HCT116 (cell line): ENCODE data around the gene PDPK1.

Experiments
- EGR1 ChIP-seq: IDR thresholded peaks from 2 replicates; pipeline ENCODE4 v1.6.1; 2012; ENCODE audit warnings: low read depth
- EZH2 ChIP-seq: fragments of 200-600 bp; sonication (generic); IDR thresholded peaks from 2 replicates; pipeline ENCODE4 v1.6.1; 2017; ENCODE audit warnings: antibody characterized with exemption, mixed run types
- EZH2phosphoT487 ChIP-seq: fragments of 200-600 bp; IDR thresholded peaks from 2 replicates; pipeline ENCODE4 v1.6.1; 2018; ENCODE audit warnings: antibody characterized with exemption, borderline replicate concordance
- JUND ChIP-seq: IDR thresholded peaks from 2 replicates; pipeline ENCODE4 v1.6.1; 2012
- POLR2A ChIP-seq: IDR thresholded peaks from 2 replicates; pipeline ENCODE4 v1.7.0; 2011; ENCODE audit warnings: borderline replicate concordance; ENCODE audit not compliant: insufficient read depth, insufficient read length; ENCODE audit errors: extremely low read depth
- POLR2AphosphoS5 ChIP-seq: IDR thresholded peaks from 2 replicates; pipeline ENCODE4 v1.6.1; 2011; ENCODE audit warnings: mild to moderate bottlenecking, low read depth, low read length, moderate library complexity
- RAD21 ChIP-seq: IDR thresholded peaks from 2 replicates; pipeline ENCODE4 v1.6.1; 2012; ENCODE audit warnings: low read depth, mild to moderate bottlenecking
- TF ChIP-seq, protein P1 (sequence below): IDR thresholded peaks from 2 replicates; pipeline ENCODE4 v1.6.1; 2012; ENCODE audit warnings: low read depth
- TF ChIP-seq, protein P2 (sequence below), 3 experiments: fragments of 200-600 bp in 1 of 3; sonication (generic) in 1 of 3; IDR thresholded peaks in 2 of 3; conservative IDR thresholded peaks in 1 of 3; 2 replicates each; pipeline ENCODE4 v1.5.1; 2012 to 2017; ENCODE audit warnings: low read depth in 2 of 3, low read length in 2 of 3, antibody characterized with exemption in 1 of 3, borderline replicate concordance in 1 of 3, control low read depth in 1 of 3, mild to moderate bottlenecking in 1 of 3, mixed read lengths in 1 of 3, mixed run types in 1 of 3, moderate library complexity in 1 of 3; ENCODE audit not compliant: insufficient read depth in 1 of 3
- TF ChIP-seq, protein P3 (sequence below): IDR thresholded peaks from 2 replicates; pipeline ENCODE4 v1.6.1; 2012
- TF ChIP-seq, protein P4 (sequence below): IDR thresholded peaks from 2 replicates; pipeline ENCODE4 v1.6.1; 2011; ENCODE audit warnings: mild to moderate bottlenecking, low read length, moderate library complexity; ENCODE audit not compliant: insufficient replicate concordance; ENCODE audit errors: extremely low read depth

DNA sequence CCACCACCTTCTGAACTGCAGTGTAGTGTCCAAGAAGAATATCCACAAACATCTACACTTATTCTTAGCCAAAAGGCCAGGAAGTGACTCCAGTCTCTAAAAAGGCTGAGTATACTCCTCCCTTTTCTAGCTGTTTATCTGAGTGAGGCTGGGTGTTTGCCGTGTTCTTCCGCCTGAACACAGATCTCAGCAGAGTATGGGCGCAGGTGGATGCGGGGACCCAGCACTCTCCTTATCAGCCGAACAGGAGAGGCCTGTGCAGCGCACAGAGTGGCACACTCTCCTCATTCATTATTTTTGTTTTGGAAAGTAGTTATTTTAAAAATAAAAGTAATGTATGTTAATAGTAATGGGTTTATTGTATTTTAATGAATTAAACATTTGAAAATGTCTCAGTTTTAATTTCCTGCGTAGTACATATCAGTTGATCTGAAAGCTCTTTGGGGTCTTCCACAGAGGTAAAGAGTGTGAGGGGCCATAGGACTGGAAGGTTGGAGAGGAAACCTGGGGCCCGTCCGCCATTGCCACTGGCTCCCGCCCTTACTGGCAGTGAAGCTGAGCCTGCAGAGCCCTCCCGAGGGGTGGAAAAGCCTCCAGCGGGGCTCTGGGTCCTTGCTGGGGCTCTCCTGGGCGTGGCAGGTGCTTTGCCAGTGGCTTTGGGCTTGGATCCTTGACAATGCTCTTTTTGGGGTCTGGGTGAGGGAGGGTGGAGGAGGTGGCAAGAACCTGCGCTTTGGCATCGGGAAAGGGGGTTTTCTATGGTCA lies 53.8 kb downstream of the PDPK1 start:
- TF ChIP-seq EZH2phosphoT487 (no peak), POLR2A (no peak), EGR1 (no peak), RAD21 (no peak), JUND (no peak), EZH2 (no peak), POLR2AphosphoS5 (no peak)
- TF ChIP-seq, protein P1, sequence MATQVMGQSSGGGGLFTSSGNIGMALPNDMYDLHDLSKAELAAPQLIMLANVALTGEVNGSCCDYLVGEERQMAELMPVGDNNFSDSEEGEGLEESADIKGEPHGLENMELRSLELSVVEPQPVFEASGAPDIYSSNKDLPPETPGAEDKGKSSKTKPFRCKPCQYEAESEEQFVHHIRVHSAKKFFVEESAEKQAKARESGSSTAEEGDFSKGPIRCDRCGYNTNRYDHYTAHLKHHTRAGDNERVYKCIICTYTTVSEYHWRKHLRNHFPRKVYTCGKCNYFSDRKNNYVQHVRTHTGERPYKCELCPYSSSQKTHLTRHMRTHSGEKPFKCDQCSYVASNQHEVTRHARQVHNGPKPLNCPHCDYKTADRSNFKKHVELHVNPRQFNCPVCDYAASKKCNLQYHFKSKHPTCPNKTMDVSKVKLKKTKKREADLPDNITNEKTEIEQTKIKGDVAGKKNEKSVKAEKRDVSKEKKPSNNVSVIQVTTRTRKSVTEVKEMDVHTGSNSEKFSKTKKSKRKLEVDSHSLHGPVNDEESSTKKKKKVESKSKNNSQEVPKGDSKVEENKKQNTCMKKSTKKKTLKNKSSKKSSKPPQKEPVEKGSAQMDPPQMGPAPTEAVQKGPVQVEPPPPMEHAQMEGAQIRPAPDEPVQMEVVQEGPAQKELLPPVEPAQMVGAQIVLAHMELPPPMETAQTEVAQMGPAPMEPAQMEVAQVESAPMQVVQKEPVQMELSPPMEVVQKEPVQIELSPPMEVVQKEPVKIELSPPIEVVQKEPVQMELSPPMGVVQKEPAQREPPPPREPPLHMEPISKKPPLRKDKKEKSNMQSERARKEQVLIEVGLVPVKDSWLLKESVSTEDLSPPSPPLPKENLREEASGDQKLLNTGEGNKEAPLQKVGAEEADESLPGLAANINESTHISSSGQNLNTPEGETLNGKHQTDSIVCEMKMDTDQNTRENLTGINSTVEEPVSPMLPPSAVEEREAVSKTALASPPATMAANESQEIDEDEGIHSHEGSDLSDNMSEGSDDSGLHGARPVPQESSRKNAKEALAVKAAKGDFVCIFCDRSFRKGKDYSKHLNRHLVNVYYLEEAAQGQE: no peak
- TF ChIP-seq, protein P2, sequence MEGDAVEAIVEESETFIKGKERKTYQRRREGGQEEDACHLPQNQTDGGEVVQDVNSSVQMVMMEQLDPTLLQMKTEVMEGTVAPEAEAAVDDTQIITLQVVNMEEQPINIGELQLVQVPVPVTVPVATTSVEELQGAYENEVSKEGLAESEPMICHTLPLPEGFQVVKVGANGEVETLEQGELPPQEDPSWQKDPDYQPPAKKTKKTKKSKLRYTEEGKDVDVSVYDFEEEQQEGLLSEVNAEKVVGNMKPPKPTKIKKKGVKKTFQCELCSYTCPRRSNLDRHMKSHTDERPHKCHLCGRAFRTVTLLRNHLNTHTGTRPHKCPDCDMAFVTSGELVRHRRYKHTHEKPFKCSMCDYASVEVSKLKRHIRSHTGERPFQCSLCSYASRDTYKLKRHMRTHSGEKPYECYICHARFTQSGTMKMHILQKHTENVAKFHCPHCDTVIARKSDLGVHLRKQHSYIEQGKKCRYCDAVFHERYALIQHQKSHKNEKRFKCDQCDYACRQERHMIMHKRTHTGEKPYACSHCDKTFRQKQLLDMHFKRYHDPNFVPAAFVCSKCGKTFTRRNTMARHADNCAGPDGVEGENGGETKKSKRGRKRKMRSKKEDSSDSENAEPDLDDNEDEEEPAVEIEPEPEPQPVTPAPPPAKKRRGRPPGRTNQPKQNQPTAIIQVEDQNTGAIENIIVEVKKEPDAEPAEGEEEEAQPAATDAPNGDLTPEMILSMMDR (IDR thresholded peaks at IDR 0.05 in 2 of 3, conservative IDR thresholded peaks at IDR 0.05 in 1 of 3; ENCODE audit: borderline replicate concordance in 1 of 3, insufficient read depth in 1 of 3, low read depth in 2 of 3, low read length in 2 of 3): no peak
- TF ChIP-seq, protein P3, sequence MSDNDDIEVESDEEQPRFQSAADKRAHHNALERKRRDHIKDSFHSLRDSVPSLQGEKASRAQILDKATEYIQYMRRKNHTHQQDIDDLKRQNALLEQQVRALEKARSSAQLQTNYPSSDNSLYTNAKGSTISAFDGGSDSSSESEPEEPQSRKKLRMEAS: no peak
- TF ChIP-seq, protein P4, sequence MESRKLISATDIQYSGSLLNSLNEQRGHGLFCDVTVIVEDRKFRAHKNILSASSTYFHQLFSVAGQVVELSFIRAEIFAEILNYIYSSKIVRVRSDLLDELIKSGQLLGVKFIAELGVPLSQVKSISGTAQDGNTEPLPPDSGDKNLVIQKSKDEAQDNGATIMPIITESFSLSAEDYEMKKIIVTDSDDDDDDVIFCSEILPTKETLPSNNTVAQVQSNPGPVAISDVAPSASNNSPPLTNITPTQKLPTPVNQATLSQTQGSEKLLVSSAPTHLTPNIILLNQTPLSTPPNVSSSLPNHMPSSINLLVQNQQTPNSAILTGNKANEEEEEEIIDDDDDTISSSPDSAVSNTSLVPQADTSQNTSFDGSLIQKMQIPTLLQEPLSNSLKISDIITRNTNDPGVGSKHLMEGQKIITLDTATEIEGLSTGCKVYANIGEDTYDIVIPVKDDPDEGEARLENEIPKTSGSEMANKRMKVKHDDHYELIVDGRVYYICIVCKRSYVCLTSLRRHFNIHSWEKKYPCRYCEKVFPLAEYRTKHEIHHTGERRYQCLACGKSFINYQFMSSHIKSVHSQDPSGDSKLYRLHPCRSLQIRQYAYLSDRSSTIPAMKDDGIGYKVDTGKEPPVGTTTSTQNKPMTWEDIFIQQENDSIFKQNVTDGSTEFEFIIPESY: no peak
